Brain microvascular endothelial cell (primary cell): ENCODE data around the gene OR8B8.

Experiments used
- DNase-seq: peaks from one replicate; pipeline ENCODE4 v3.0.0-alpha.2; 2020
- H3K27ac ChIP-seq: fragments of 250-450 bp; sonication (Bioruptor Pico); 2 replicates; pipeline ENCODE4 v1.5.1; 2020; ENCODE audit warnings: mild to moderate bottlenecking, moderate library complexity
- H3K27me3 ChIP-seq: fragments of 250-450 bp; sonication (Bioruptor Pico); replicated peaks from 2 replicates; pipeline ENCODE4 v1.5.1; 2020; ENCODE audit warnings: mild to moderate bottlenecking
- H3K36me3 ChIP-seq: fragments of 250-450 bp; sonication (Bioruptor Pico); replicated peaks from 2 replicates; pipeline ENCODE4 v1.5.1; 2020; ENCODE audit warnings: mild to moderate bottlenecking
- H3K4me3 ChIP-seq: 2 replicates; pipeline ENCODE4 v1.5.1; 2011; ENCODE audit warnings: low read depth, mild to moderate bottlenecking, control low read depth, low read length, moderate library complexity
- CTCF ChIP-seq: IDR thresholded peaks from 2 replicates; pipeline ENCODE4 v1.5.1; 2011; ENCODE audit warnings: low read depth, mild to moderate bottlenecking, moderate library complexity, low read length, control low read depth, inconsistent platforms; ENCODE audit errors: missing control alignments
- in situ Hi-C: cut with HindIII; loops from 2 replicates; pipeline ENCODE4 v1.10.0; 2017; ENCODE audit warnings: low sequenced_read_pairs, low pct_ligation_motif_present

The OR8B8 gene

GRCh38 chr11:124394408-124394807, 51.1 kb downstream of the OR8B8 start:
- H3K27me3 ChIP-seq, result no peaks in the 10 kb centered on the region
- H3K27ac ChIP-seq, result no peak overlapping the region
- no peaks in the 10 kb centered on the region for H3K36me3 ChIP-seq
- H3K4me3 ChIP-seq, result no peak overlapping the region
- in situ Hi-C loops, result no loop called here
- peak; percentile 58 for DNase-seq
- TF ChIP-seq CTCF, result no peak
